HG03354 (cell line): ENCODE data around the gene STRADA.
"Not testable (repeated sequence)": the region's sequence is repeated elsewhere in the genome, so short reads cannot be mapped to it uniquely, and the experiment has no call there.

Source experiments
- ATAC-seq: cut with Tn5 transposase; IDR thresholded peaks from one replicate; pipeline ENCODE4 v1.9.1; 2021; ENCODE audit warnings: mild to moderate bottlenecking; ENCODE audit not compliant: unreplicated experiment, poor library complexity, severe bottlenecking

Gene STRADA

DNA sequence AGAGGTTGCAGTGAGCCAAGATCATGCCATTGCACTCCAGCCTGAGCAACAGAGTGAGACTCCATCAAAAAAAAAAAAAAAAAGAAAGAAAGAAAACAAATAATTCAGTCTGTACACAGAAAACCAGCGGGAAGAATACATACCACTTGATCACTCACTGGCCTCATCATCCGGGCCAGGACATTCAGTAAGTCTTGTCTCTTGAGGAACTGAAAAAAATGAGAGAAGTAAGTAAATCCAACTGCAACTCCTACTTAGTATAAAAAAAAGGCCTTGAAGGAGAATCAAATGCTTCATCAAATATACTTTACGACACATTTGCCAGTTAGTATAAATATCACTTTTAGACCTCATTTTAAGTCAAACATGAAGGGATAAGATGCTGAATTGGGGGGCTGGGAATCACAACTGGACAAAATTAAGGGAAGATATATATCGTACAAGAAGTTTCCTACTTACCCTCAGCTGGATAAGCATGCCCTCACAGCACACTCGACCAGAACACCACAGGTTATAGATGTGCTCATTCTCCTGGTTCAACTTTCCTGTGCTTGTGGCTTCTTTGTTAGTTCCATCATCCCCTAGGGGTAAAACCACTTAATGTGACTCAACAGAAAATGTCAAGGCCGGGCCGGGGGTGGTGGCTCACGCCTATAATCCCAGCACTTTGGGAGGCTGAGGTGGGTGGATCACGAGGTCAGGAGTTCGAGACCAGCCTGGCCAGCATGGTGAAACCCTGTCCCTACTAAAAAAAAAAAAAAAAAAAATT lies 19.4 kb upstream of the STRADA start:
- no peak for ATAC-seq

DNA sequence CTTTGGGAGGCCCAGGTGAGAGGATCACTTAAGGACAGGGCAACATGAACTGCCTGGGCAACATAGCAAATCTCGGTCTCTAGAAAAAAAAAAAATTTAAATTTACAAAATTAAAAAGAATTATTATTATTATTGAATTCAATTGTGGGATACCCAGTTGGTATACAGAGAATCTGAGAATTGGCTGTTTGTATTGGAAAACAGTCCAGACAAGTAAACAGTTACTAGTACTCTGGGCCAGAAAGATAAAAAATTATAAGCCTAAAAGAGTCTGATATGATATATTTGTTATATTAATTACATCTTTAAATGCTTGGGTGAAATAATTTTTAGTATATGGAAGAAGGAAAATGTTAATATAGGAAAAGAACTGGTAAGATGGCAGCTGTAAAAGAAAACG lies 16.8 kb upstream of the STRADA start:
- no peak for ATAC-seq

GRCh38 chr17:63754046-63754445 lies 12.4 kb upstream of the STRADA start:
- ATAC-seq = no peak

GRCh38 chr17:63753215-63753614 lies 11.6 kb upstream of the STRADA start:
- no peak for ATAC-seq

- ATAC-seq = no peak
Measured at GRCh38 chr17:63752707-63753106, 11.1 kb upstream of the STRADA start.

DNA sequence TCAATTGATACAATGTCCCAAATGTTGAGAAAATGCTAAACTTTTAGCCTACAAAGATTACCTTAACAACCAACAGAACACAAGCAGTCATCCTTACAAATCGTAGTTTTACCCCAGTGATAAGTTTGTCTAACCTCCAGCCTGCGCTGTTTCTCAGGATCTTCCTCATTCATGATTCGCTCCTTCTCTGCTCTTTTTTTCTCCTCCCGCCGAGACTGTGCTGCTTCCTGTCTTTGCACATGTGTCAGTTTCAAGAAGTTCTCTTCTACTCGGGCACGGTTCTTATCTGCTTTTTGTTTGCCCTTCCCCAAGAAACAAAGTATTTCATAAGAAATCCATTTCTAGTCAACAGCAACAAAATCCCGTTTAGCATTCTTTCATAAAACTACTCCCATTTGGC lies 10.2 kb upstream of the STRADA start:
- ATAC-seq = no peak

- peak; percentile 27 for ATAC-seq
Measured at GRCh38 chr17:63741143-63741407, 524 bp downstream of the STRADA start.

DNA sequence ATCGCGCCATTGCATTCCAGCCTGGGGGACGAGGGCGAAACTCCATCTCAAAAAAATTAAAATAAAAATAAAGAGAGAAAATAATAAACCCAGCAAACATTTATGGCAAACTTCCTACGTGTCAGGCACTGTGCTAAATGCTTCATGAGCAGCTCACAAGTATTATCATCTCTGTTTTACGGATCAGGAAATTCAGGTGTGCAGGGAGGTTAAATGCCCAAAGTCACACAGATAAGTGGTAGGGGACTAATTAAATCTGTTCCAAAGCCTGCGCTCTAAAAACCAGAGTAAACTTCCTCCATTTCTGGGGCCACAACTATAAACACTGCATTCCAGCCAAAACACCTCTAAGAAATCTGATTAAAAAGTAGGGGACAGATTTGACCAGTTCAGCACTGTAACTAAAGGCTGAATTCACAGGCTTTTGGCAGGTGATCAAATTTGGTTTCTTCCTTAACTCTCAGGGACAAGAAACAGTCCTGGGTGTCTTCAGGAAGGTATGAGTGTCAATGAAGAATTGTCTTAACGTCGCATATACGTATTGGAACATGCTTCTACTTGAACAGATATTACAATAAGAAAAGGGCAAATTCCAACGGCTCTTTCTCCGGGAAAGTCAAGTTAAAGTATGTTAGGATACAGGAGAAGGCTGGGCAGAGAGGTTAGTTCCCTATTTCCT lies 996 bp downstream of the STRADA start:
- no peak for ATAC-seq

- ATAC-seq = no peak
Measured at GRCh38 chr17:63735691-63736090, 5.9 kb downstream of the STRADA start.

DNA sequence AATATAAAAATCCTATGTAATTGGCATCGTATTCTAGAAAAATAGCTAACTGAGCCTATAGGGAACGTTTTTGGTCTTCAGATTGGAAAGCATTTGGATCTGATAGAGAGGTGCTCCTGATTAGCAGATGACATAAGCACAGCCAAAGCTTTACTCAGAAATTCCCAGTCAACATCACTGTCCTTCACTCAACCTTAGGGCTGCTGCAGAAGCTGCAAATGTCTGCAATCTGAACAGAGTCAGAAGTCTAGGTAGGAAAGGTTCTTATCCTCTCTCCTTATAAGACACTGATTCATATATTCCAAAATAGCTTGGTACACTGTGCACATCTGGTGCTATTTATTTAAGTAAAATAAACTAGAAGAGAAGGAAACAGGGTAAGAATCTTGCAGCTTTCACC lies 19.2 kb downstream of the STRADA start:
- ATAC-seq = no peak

GRCh38 chr17:63720194-63720593 lies 21.4 kb downstream of the STRADA start:
- ATAC-seq = not testable (repeated sequence)

- no peak for ATAC-seq
Measured at GRCh38 chr17:63718988-63719387, 22.6 kb downstream of the STRADA start.

- no peak for ATAC-seq
Measured at GRCh38 chr17:63716426-63716825, 25.2 kb downstream of the STRADA start.

- no peak for ATAC-seq
Measured at GRCh38 chr17:63714550-63715277, 26.9 kb downstream of the STRADA start.

DNA sequence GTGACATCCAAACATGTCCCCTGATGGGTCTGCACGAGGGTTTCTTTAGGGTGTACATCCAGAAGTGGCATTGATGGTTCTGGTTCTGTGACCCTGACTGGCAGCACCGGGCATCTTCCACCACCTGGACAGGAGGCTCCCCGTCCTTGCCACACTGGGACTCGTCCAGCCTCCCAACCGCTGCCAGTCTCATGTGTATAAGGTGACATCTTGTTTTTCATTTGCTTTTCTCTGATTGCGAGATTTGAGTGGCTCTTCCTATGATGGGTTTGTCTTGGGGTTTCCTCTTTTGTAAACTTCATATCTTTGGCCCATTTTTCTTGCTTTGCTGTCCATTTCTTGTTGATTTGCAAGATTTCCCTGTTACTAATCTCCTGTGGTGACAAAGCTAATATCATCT lies 32.5 kb downstream of the STRADA start:
- ATAC-seq = no peak

DNA sequence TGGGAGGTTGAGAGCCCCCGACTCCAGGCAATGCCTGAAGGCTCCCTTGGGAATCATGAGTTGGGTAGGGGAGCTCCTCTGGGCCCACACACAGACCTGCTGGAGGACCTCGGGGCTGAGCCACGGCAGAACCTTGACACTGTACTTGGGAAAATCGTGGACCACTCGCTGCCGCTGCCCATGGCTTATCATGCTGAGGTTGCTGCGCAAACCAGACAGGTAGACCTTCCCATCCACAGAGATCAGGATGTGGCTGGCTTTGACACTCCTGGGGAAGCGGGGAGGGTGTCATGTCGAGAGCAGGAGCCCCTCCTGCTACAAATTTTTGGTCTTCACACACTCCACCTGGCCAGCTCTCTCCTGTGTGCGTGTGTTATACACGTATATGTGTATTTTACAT lies 34.4 kb downstream of the STRADA start:
- no peak for ATAC-seq

DNA sequence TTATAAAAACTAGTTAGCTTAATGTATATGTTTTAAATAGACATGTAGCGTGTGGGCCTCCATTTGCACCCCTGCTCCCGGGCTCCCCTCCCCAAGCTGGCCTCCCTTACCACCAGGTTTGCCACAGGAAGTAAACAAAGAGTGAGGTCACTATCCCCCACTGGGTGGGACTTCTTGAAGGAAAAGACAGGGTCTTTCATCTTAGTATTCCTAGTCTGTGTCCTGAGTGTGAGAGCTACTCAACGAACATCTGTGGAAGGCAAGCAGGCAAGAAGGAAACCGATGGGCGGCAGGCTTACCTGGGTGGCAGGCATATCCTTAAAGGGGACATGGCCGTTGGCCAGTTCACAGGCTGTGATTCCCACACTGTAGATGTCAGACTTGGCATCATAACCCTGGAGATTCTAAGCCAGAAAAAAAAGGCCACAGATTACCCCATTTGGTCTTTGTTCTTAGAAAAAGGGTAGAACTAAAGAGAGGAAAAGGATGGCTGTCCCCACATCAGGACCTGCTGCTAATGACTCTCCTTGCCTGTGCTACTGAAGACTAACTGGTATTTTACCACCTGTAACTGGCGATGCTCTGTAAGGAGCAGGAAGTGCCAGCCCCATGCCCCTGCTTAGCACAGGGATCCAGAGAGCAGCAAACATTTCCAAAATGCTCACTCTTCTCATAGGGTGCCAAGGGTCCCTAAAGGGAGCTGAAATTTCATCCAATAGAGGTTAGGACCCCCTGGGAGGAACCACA lies 35.1 kb downstream of the STRADA start:
- ATAC-seq = no peak

DNA sequence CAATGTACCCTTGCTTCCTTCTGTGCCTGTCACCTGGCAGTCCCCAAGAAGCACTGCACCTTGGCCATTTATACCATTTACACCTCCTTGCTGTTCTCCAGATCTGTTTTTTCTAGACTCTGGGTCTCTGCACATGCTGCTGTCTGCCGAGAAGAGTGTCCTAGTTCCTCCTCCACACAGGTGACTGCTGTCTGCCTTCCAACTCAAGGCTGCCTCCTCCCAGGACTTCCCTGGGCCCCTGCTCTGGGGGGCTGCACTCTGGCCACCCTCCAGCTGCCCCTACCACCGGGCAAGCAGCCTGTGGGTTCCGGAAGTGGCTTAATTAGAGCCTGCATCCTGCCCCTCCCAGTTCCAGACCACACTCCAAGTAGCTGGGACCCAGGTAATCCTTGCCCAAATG lies 35.9 kb downstream of the STRADA start:
- ATAC-seq = no peak

GRCh38 chr17:63704836-63705235 lies 36.8 kb downstream of the STRADA start:
- no peak for ATAC-seq

- no peak for ATAC-seq
Measured at GRCh38 chr17:63704259-63704576, 37.4 kb downstream of the STRADA start.
